K562 (cell line): Measurements from ENCODE around the gene TRPV5. TPM values are rescaled to one million over a fixed set of nuclear protein-coding genes. Genes with fewer than 3 reads are reported as not detected.

Experiments used
- BDP1 ChIP-seq: IDR thresholded peaks from 3 replicates; pipeline ENCODE4 v1.6.1; 2011; ENCODE audit not compliant: insufficient read length, insufficient read depth
- CSDE1 ChIP-seq, 2 experiments: fragments of 450-650 bp; IDR thresholded peaks; 2 replicates each; pipeline ENCODE4 v1.6.1; 2016; ENCODE audit warnings: mild to moderate bottlenecking in 1 of 2
- ERF ChIP-seq: fragments of 450-650 bp; formaldehyde crosslinking; IDR thresholded peaks from 2 replicates; pipeline ENCODE4 v1.4.0; 2020; ENCODE audit warnings: mild to moderate bottlenecking, mixed read lengths
- EWSR1 ChIP-seq: fragments of 450-650 bp; IDR thresholded peaks from 2 replicates; pipeline ENCODE4 v1.6.1; 2018; ENCODE audit warnings: borderline replicate concordance, mild to moderate bottlenecking, low read depth, moderate library complexity; ENCODE audit not compliant: partially characterized antibody
- HES1 ChIP-seq: fragments of 450-650 bp; IDR thresholded peaks from 2 replicates; pipeline ENCODE4 v1.6.1; 2016; ENCODE audit warnings: low read depth, mild to moderate bottlenecking, moderate library complexity
- ILF3 ChIP-seq: fragments of 450-650 bp; IDR thresholded peaks from 2 replicates; pipeline ENCODE4 v1.6.1; 2018; ENCODE audit warnings: antibody characterized with exemption, mild to moderate bottlenecking, moderate library complexity, borderline replicate concordance
- MAFF ChIP-seq: IDR thresholded peaks from 2 replicates; pipeline ENCODE4 v1.6.1; 2012; ENCODE audit warnings: low read length, improper control_type of control experiment
- NEUROD1 ChIP-seq: fragments of 150-350 bp; IDR thresholded peaks from 2 replicates; pipeline ENCODE4 v1.6.1; 2014; ENCODE audit warnings: borderline replicate concordance, low read length, low read depth; ENCODE audit not compliant: partially characterized antibody
- NFE2L1 ChIP-seq: fragments of 450-650 bp; IDR thresholded peaks from 2 replicates; pipeline ENCODE4 v1.6.1; 2016; ENCODE audit warnings: missing genetic modification characterization, low read depth, mild to moderate bottlenecking, missing compliant biosample characterization, moderate library complexity, borderline replicate concordance
- PHF21A ChIP-seq: fragments of 450-650 bp; IDR thresholded peaks from 2 replicates; pipeline ENCODE4 v1.6.1; 2017; ENCODE audit warnings: low read depth, borderline replicate concordance
- PPARD ChIP-seq: fragments of 250-450 bp; sonication (Bioruptor Pico); IDR thresholded peaks from 2 replicates; pipeline ENCODE4 v1.8.0; 2022; ENCODE audit warnings: inconsistent platforms, mild to moderate bottlenecking, moderate library complexity
- PRMT5 ChIP-seq: sonication (generic); formaldehyde crosslinking; IDR thresholded peaks from 2 replicates; pipeline ENCODE4 v1.5.0; 2020; ENCODE audit warnings: missing genetic modification reagents
- SREBF2 ChIP-seq: sonication (generic); formaldehyde crosslinking; IDR thresholded peaks from 2 replicates; pipeline ENCODE4 v1.4.0; 2020; ENCODE audit warnings: mild to moderate bottlenecking, missing genetic modification reagents
- THRA ChIP-seq: fragments of 450-650 bp; IDR thresholded peaks from 2 replicates; pipeline ENCODE4 v1.6.1; 2017; ENCODE audit warnings: mild to moderate bottlenecking, moderate library complexity
- ZFX ChIP-seq: sonication (generic); formaldehyde crosslinking; IDR thresholded peaks from 2 replicates; pipeline ENCODE4 v1.8.0; 2022; ENCODE audit warnings: mild to moderate bottlenecking, missing genetic modification reagents, moderate library complexity
- ZNF217 ChIP-seq: sonication (generic); formaldehyde crosslinking; IDR thresholded peaks from 2 replicates; pipeline ENCODE4 v1.8.0; 2022; ENCODE audit warnings: mild to moderate bottlenecking, missing genetic modification reagents
- ZNF444 ChIP-seq: fragments of 250-450 bp; sonication (Bioruptor Pico); IDR thresholded peaks from 2 replicates; pipeline ENCODE4 v1.4.0; 2020; ENCODE audit warnings: mild to moderate bottlenecking, moderate library complexity
- ZNF518B ChIP-seq: fragments of 250-450 bp; sonication (Bioruptor Pico); IDR thresholded peaks from 2 replicates; pipeline ENCODE4 v1.5.0; 2021; ENCODE audit warnings: mild to moderate bottlenecking, moderate library complexity
- polyA plus RNA-seq, 8 experiments: library from polyadenylated mRNA; depleted of rRNA in 4 of 8; stranded (reverse) in 5 of 8; unstranded in 3 of 8; fragments of >200 nt; fragmentation: Nextera tagmentation in 2 of 8; fragmentation: Illumina TruSeq in 1 of 8; extraction: Ambion mirVana in 2 of 8; extraction: Trizol in 1 of 8; gene quantifications; 2 replicates each; pipeline versions ENCODE4 v1.2.1 to v1.2.3, GENCODE V29; 2011 to 2014; ENCODE audit warnings: inconsistent platforms in 1 of 8, missing spikeins in 1 of 8
- total RNA-seq, 7 experiments: library from RNA; depleted of rRNA in 6 of 7; stranded (reverse); fragments of >200 nt in 6 of 7; fragmentation: Illumina TruSeq in 2 of 7; extraction: Trizol in 2 of 7; gene quantifications; 2 replicates each; pipeline versions ENCODE4 v1.2.1 to v1.2.3, GENCODE V29; 2011 to 2021; ENCODE audit warnings: low replicate concordance in 1 of 7
- TF ChIP-seq, protein P1 (sequence below), 2 experiments: IDR thresholded peaks; 2 replicates each; pipeline ENCODE4 v1.6.1; 2011; ENCODE audit warnings: borderline replicate concordance in 1 of 2, control low read depth in 1 of 2, low read depth in 1 of 2, low read length in 1 of 2, mild to moderate bottlenecking in 1 of 2, mixed read lengths in 1 of 2, moderate library complexity in 1 of 2; ENCODE audit not compliant: insufficient read depth in 1 of 2, insufficient read length in 1 of 2, poor library complexity in 1 of 2, severe bottlenecking in 1 of 2; ENCODE audit errors: extremely low read depth in 1 of 2

The TRPV5 gene
- total and polyA plus RNA-seq, 9 of the 15 experiments (the other 6 are each of a cell fraction or from before 2014, with no cell fraction given): not detected

GRCh38 chr7:142964502-142965246, 31.1 kb upstream of the TRPV5 start (continued):
- TF ChIP-seq PRMT5 (CRISPR knock-in tag) (no peak), ILF3 (no peak), ZNF444 (CRISPR knock-in tag) (no peak), EWSR1 (no peak), MAFF (no peak; the same call in 1 of the 2 replicates), THRA (no peak), NEUROD1 (peak; percentile 49), PHF21A (no peak), ZNF518B (CRISPR knock-in tag) (no peak), BDP1 (no peak), ERF (CRISPR knock-in tag) (no peak), SREBF2 (no peak), PPARD (no peak), NFE2L1 (tag) (no peak), ZNF217 (CRISPR knock-in tag) (no peak), HES1 (no peak), CSDE1 (IDR thresholded peaks at IDR 0.05) (no peak), ZFX (CRISPR knock-in tag) (no peak)
- TF ChIP-seq, protein P1, sequence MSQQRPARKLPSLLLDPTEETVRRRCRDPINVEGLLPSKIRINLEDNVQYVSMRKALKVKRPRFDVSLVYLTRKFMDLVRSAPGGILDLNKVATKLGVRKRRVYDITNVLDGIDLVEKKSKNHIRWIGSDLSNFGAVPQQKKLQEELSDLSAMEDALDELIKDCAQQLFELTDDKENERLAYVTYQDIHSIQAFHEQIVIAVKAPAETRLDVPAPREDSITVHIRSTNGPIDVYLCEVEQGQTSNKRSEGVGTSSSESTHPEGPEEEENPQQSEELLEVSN (IDR thresholded peaks at IDR 0.05; ENCODE audit: borderline replicate concordance in 1 of 2, extremely low read depth in 1 of 2, insufficient read depth in 1 of 2, insufficient read length in 1 of 2, low read depth in 1 of 2, low read length in 1 of 2, poor library complexity in 1 of 2, severe bottlenecking in 1 of 2): no peak
